ENCODE data around the gene PDCD1LG2.

DNA sequence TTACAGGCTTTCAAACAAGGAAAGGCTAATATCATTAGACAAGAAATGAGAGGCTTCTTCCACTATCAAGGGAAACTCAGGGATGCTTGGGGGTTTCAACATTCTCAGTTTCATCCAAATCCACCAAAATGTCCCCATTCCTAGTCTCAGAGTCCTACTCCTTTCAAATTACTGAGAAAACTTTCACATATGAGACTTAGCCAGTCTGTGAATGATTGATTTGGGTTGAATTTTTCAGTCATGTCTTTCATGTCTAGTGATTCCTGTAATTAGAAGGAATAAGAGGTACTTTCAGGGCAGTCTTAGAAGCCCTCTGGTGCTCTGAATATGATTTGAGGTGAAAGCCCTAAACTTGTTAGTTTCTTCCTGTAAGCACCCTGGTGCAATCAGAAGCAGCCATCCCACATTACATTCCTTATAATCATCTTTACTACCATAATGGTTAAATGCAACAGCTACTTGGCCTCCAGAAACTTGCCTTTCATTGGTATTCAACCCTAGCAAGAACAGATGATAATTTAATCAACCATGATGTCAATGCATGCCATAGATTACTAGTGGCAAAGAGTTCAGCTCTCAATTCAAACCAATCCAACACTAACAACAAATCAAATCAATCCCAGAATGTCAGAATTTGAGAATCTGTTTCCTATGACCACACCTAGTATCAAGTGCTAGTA lies 67.8 kb downstream of the PDCD1LG2 start:
- TF ChIP-seq, protein P1, sequence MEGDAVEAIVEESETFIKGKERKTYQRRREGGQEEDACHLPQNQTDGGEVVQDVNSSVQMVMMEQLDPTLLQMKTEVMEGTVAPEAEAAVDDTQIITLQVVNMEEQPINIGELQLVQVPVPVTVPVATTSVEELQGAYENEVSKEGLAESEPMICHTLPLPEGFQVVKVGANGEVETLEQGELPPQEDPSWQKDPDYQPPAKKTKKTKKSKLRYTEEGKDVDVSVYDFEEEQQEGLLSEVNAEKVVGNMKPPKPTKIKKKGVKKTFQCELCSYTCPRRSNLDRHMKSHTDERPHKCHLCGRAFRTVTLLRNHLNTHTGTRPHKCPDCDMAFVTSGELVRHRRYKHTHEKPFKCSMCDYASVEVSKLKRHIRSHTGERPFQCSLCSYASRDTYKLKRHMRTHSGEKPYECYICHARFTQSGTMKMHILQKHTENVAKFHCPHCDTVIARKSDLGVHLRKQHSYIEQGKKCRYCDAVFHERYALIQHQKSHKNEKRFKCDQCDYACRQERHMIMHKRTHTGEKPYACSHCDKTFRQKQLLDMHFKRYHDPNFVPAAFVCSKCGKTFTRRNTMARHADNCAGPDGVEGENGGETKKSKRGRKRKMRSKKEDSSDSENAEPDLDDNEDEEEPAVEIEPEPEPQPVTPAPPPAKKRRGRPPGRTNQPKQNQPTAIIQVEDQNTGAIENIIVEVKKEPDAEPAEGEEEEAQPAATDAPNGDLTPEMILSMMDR (IDR thresholded peaks at IDR 0.05): no peak
- no peak for TF ChIP-seq EP300 (IDR thresholded peaks at IDR 0.05)

All from stomach (tissue), 4 donors.